Mesothelial cell of epicardium (in vitro differentiated cells): ENCODE data around the gene UST. TPM values are rescaled to one million over a fixed set of nuclear protein-coding genes. Genes with fewer than 3 reads are reported as not detected.

ENCODE experiments used
- DNase-seq, 2 experiments: peaks; one replicate each; pipeline ENCODE4 v3.0.0; 2021; ENCODE audit warnings: low spot score in 2 of 2; ENCODE audit not compliant: unreplicated experiment in 2 of 2
- H3K27ac Mint-ChIP-seq: 2 replicates; pipeline ENCODE4 v1.8.0; 2021; ENCODE audit warnings: mixed read lengths
- H3K27me3 Mint-ChIP-seq: 2 replicates; pipeline ENCODE4 v1.8.0; 2021; ENCODE audit warnings: low read depth, mixed read lengths
- H3K36me3 Mint-ChIP-seq: 2 replicates; pipeline ENCODE4 v1.8.0; 2021; ENCODE audit warnings: mixed read lengths
- H3K4me1 Mint-ChIP-seq: 2 replicates; pipeline ENCODE4 v1.8.0; 2021; ENCODE audit warnings: mixed read lengths
- H3K4me3 Mint-ChIP-seq: 2 replicates; pipeline ENCODE4 v1.8.0; 2021; ENCODE audit warnings: mild to moderate bottlenecking, moderate library complexity, mixed read lengths
- H3K9me3 Mint-ChIP-seq: 2 replicates; pipeline ENCODE4 v1.8.0; 2021; ENCODE audit warnings: mixed read lengths
- total RNA-seq: library from RNA; stranded (reverse); gene quantifications from 3 replicates; pipeline ENCODE4 v1.2.1, GENCODE V29; 2021
- TF ChIP-seq, protein P1 (sequence below): fragments of 200-600 bp; sonication (generic); IDR thresholded peaks from one replicate; pipeline ENCODE4 v1.5.0; 2021; ENCODE audit warnings: antibody characterized with exemption; ENCODE audit not compliant: unreplicated experiment

The UST gene
- total RNA-seq, 1 donor from 2014 or later: 6.6 TPM

DNA sequence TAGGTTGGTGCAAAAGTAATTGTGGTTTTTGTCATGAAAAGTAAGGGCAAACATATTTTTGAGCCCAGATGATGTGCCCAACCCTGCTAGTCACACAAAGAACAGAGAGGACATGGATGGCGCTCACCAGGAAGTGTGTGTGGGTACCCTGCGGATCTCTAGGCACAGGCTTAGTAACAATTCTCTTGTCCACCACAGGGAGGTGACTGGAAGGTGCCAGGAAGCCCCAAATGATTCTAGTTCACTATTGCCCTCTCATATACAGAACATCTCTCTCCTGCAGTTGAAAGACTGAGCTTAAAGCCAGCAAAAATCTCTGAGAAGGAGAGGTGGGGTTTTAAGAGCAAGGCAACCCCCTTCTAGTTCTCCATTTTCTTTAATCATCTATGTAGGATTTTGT lies 298.6 kb downstream of the UST start:
- Mint-ChIP-seq H3K27ac (no peak overlapping the region), H3K4me3 (no peak overlapping the region), H3K4me1 (peaks cover 19% of the 10 kb centered on the region), H3K27me3 (no peaks in the 10 kb centered on the region), H3K9me3 (no peaks in the 10 kb centered on the region), H3K36me3 (no peaks in the 10 kb centered on the region)
- no peak for DNase-seq
- TF ChIP-seq, protein P1, sequence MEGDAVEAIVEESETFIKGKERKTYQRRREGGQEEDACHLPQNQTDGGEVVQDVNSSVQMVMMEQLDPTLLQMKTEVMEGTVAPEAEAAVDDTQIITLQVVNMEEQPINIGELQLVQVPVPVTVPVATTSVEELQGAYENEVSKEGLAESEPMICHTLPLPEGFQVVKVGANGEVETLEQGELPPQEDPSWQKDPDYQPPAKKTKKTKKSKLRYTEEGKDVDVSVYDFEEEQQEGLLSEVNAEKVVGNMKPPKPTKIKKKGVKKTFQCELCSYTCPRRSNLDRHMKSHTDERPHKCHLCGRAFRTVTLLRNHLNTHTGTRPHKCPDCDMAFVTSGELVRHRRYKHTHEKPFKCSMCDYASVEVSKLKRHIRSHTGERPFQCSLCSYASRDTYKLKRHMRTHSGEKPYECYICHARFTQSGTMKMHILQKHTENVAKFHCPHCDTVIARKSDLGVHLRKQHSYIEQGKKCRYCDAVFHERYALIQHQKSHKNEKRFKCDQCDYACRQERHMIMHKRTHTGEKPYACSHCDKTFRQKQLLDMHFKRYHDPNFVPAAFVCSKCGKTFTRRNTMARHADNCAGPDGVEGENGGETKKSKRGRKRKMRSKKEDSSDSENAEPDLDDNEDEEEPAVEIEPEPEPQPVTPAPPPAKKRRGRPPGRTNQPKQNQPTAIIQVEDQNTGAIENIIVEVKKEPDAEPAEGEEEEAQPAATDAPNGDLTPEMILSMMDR: no peak

DNA sequence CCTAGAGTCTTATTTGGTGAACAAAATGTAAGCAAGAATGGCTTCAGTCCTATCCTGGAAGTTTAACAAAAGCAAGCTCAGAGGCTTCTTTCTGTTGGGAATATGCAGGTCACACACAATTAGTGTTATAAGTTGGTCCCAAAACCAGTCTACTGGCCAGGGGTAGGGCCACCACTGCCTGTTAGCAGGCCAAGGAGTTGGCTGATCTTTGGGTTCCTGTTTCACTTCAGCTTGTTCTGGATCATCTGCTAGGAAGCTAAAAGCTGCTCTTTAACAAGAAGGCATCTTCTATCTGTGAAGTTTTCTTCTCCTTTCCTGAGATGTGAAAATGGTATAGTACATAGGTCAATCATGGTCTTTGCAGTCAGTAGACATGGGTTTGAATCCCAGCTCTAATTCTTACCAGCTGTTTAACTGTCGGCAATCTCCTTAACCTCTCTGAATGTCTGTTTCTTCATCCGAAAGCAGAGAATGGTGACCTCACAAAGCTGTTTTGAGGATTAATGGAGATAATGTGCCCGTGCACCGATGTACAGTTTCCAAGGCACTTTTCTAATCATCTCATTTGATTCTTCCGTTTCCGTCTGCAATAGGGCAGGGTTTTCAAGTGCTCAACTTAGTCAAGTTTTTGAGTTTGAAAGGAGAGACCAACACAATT lies 299.5 kb downstream of the UST start:
- DNase-seq: no peak
- no peaks in the 10 kb centered on the region for H3K9me3 Mint-ChIP-seq
- no peak overlapping the region for H3K27ac Mint-ChIP-seq
- no peaks in the 10 kb centered on the region for H3K27me3 Mint-ChIP-seq
- H3K36me3 Mint-ChIP-seq: no peaks in the 10 kb centered on the region
- no peak overlapping the region for H3K4me3 Mint-ChIP-seq
- TF ChIP-seq, protein P1: no peak
- H3K4me1 Mint-ChIP-seq: peaks cover 19% of the 10 kb centered on the region

DNA sequence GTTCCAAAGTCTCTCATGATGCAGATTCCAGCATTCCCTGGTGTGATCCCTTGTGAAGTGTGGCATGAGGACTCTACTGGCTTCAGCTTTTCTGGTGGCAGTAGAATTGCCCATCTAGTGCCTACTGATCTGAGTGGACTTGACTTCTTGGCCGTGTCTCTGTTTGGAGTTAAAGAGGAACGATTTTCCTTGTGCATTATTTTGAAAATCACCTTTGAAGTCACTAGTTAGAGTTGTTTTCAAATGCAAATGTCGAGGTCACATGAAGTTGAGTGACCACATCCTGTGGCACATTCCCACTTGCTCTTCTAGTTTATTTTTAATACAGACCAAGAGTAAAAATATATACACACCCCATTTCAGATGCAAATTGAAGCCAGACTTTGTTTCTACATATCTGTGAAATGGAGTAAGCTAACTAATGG lies 300.0 kb downstream of the UST start:
- H3K4me1 Mint-ChIP-seq: peaks cover 19% of the 10 kb centered on the region
- H3K36me3 Mint-ChIP-seq: no peaks in the 10 kb centered on the region
- TF ChIP-seq, protein P1: no peak
- no peak overlapping the region for H3K4me3 Mint-ChIP-seq
- no peaks in the 10 kb centered on the region for H3K9me3 Mint-ChIP-seq
- no peak overlapping the region for H3K27ac Mint-ChIP-seq
- DNase-seq: no peak
- no peaks in the 10 kb centered on the region for H3K27me3 Mint-ChIP-seq

DNA sequence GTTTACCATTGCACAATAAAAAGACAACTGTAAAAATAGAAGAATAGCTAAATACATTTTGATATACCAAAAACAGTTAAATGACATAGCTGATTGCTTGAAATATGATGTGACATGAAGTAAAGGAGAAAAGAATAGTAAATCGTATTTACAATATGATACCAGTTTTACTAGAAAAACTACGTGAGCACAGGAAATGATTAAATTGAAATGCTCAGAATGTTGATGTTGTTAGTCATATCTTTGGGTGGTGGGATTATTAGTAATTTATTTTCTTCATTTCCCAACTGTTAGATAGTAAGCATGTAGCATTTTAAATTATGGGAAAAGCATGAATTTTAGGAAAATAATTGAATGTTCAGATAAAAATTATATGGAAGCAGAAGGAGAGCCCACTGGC lies 302.4 kb downstream of the UST start:
- TF ChIP-seq, protein P1: no peak
- DNase-seq: no peak
- no peak overlapping the region for H3K4me3 Mint-ChIP-seq
- no peaks in the 10 kb centered on the region for H3K27me3 Mint-ChIP-seq
- H3K36me3 Mint-ChIP-seq: no peaks in the 10 kb centered on the region
- peaks cover 19% of the 10 kb centered on the region for H3K4me1 Mint-ChIP-seq
- no peak overlapping the region for H3K27ac Mint-ChIP-seq
- no peaks in the 10 kb centered on the region for H3K9me3 Mint-ChIP-seq

DNA sequence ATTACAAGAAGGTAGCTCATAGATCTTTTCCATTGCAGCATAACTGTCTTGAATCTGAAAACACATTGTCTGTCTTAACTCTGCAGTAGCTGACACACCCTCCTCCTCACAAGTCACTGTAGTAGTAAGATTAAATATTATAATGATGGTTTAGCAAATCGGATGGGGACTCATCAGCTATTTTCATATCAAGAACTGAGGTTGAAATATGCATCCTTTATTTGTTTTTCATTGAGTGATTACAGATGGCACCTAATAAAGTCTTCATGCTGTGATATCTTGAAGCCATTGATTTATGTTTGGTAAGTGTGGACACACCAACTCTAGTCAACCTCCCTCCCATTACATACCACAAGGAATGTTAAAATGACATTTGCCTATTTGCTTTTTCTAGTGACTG lies 303.3 kb downstream of the UST start:
- TF ChIP-seq, protein P1: no peak
- no peak overlapping the region for H3K27ac Mint-ChIP-seq
- H3K36me3 Mint-ChIP-seq: no peaks in the 10 kb centered on the region
- H3K4me1 Mint-ChIP-seq: peaks cover 19% of the 10 kb centered on the region
- no peak overlapping the region for H3K4me3 Mint-ChIP-seq
- H3K27me3 Mint-ChIP-seq: no peaks in the 10 kb centered on the region
- H3K9me3 Mint-ChIP-seq: no peaks in the 10 kb centered on the region
- no peak for DNase-seq
